IMR-90 (cell line): Measurements from ENCODE around the gene TSPAN14. TPM values are rescaled to one million over a fixed set of nuclear protein-coding genes. Genes with fewer than 3 reads are reported as not detected.

ENCODE experiments used
- ATAC-seq: fragments of 200-7000 bp; cut with Tn5 transposase; 2 replicates; pipeline ENCODE4 v1.9.1; 2020; ENCODE audit warnings: low read depth, mild to moderate bottlenecking, moderate library complexity
- BruUV-seq: library from RNA; stranded (reverse); fragments of 400-500 nt; replicated peaks from 2 replicates; lab custom pipeline; 2021; lab: Mats Ljungman, UMichigan
- CTCF ChIA-PET: fragments of 300-600 bp; formaldehyde crosslinking; extraction: SDS; loops from one replicate; lab custom pipeline; 2021; ENCODE audit warnings: antibody characterized with exemption; lab: Yijun Ruan, JAX
- POLR2A ChIA-PET: fragments of 300-600 bp; sonication (Branson Sonifier 250); formaldehyde crosslinking; loops from one replicate; lab custom pipeline; 2022; ENCODE audit warnings: antibody characterized with exemption; ENCODE audit not compliant: unreplicated experiment; lab: Charles Lee
- DNase-seq: peaks from one replicate; pipeline ENCODE4 v3.0.0; 2013
- H2AFZ ChIP-seq: replicated peaks from 2 replicates; pipeline ENCODE3; 2013; ENCODE audit warnings: low read length, mild to moderate bottlenecking; ENCODE audit not compliant: poor library complexity
- H2AK5ac ChIP-seq: 2 replicates; pipeline ENCODE4 v1.6.1; 2013; ENCODE audit warnings: low read depth, low read length, inconsistent platforms
- H2AK9ac ChIP-seq: replicated peaks from 2 replicates; pipeline ENCODE3; 2013; ENCODE audit warnings: mild to moderate bottlenecking, low read depth, low read length, moderate library complexity; ENCODE audit not compliant: poor library complexity
- H2BK120ac ChIP-seq: 2 replicates; pipeline ENCODE4 v1.6.1; 2013; ENCODE audit warnings: low read depth, low read length, inconsistent platforms
- H2BK15ac ChIP-seq: 3 replicates; pipeline ENCODE4 v1.6.1; 2013; ENCODE audit warnings: low read depth, low read length, inconsistent platforms
- H2BK20ac ChIP-seq: 2 replicates; pipeline ENCODE4 v1.6.1; 2013; ENCODE audit warnings: low read depth, mild to moderate bottlenecking, inconsistent platforms, low read length, moderate library complexity
- H2BK5ac ChIP-seq: 2 replicates; pipeline ENCODE4 v1.6.1; 2013; ENCODE audit warnings: mild to moderate bottlenecking, low read depth, low read length, inconsistent platforms; ENCODE audit not compliant: poor library complexity, severe bottlenecking
- H3K14ac ChIP-seq: replicated peaks from 2 replicates; pipeline ENCODE4 v1.6.1; 2013; ENCODE audit warnings: low read depth, low read length, inconsistent platforms
- H3K18ac ChIP-seq: 2 replicates; pipeline ENCODE4 v1.6.1; 2013; ENCODE audit warnings: low read depth, low read length, control low read depth
- H3K23ac ChIP-seq: 2 replicates; pipeline ENCODE4 v1.6.1; 2013; ENCODE audit warnings: low read depth, low read length, inconsistent platforms
- H3K27ac ChIP-seq: 2 replicates; pipeline ENCODE4 v1.5.1; 2013; ENCODE audit warnings: mild to moderate bottlenecking, control low read depth, low read length; ENCODE audit not compliant: insufficient read depth
- H3K27me3 ChIP-seq: 2 replicates; pipeline ENCODE4 v1.6.1; 2013; ENCODE audit warnings: low read length; ENCODE audit not compliant: control insufficient read depth, insufficient read depth
- H3K36me3 ChIP-seq: 2 replicates; pipeline ENCODE4 v1.6.1; 2013; ENCODE audit warnings: low read length, mixed read lengths; ENCODE audit not compliant: control insufficient read depth, insufficient read depth
- H3K4ac ChIP-seq: 2 replicates; pipeline ENCODE4 v1.6.1; 2013; ENCODE audit warnings: low read depth, low read length, inconsistent platforms
- H3K4me1 ChIP-seq: 2 replicates; pipeline ENCODE4 v1.6.1; 2013; ENCODE audit warnings: low read length, mixed read lengths; ENCODE audit not compliant: control insufficient read depth, insufficient read depth
- H3K4me2 ChIP-seq: 2 replicates; pipeline ENCODE4 v1.6.1; 2013; ENCODE audit warnings: low read depth, mild to moderate bottlenecking, control low read depth, low read length, moderate library complexity
- H3K4me3 ChIP-seq: 2 replicates; pipeline ENCODE4 v1.5.1; 2013; ENCODE audit warnings: low read depth, mild to moderate bottlenecking, control low read depth, low read length, moderate library complexity; ENCODE audit not compliant: insufficient read depth
- H3K56ac ChIP-seq: 2 replicates; pipeline ENCODE4 v1.6.1; 2013; ENCODE audit warnings: low read length, inconsistent platforms; ENCODE audit not compliant: insufficient read depth; ENCODE audit errors: extremely low read depth
- H3K79me1 ChIP-seq, 2 experiments: 2 replicates each; pipeline ENCODE4 v1.6.1; 2013; ENCODE audit warnings: low read length in 2 of 2, inconsistent platforms in 1 of 2, low read depth in 1 of 2
- H3K9ac ChIP-seq: 2 replicates; pipeline ENCODE4 v1.6.1; 2013; ENCODE audit warnings: low read depth, low read length, control low read depth
- H3K9me1 ChIP-seq: 2 replicates; pipeline ENCODE4 v1.6.1; 2013; ENCODE audit warnings: low read length, inconsistent platforms; ENCODE audit not compliant: insufficient read depth
- H3K9me3 ChIP-seq: 2 replicates; pipeline ENCODE4 v1.6.1; 2013; ENCODE audit warnings: low read length; ENCODE audit not compliant: control insufficient read depth, insufficient read depth
- H4K20me1 ChIP-seq: 2 replicates; pipeline ENCODE4 v1.6.1; 2013; ENCODE audit warnings: low read length, inconsistent platforms; ENCODE audit not compliant: insufficient read depth
- H4K5ac ChIP-seq: 2 replicates; pipeline ENCODE4 v1.6.1; 2013; ENCODE audit warnings: mild to moderate bottlenecking, low read depth, low read length, control low read depth
- H4K8ac ChIP-seq, 2 experiments: 2 replicates each; pipeline ENCODE4 v1.6.1; 2013; ENCODE audit warnings: low read depth in 2 of 2, low read length in 2 of 2, control low read depth in 1 of 2, inconsistent platforms in 1 of 2
- H4K91ac ChIP-seq: 2 replicates; pipeline ENCODE4 v1.6.1; 2013; ENCODE audit warnings: low read depth, low read length, inconsistent platforms; ENCODE audit not compliant: insufficient read depth
- BHLHE40 ChIP-seq: fragments of 150-350 bp; IDR thresholded peaks from 2 replicates; pipeline ENCODE4 v1.6.1; 2016; ENCODE audit warnings: mild to moderate bottlenecking, low read depth, low read length
- MAZ ChIP-seq: IDR thresholded peaks from 2 replicates; pipeline ENCODE4 v1.6.1; 2012; ENCODE audit warnings: low read depth, mild to moderate bottlenecking, low read length, improper control_type of control experiment, moderate library complexity, borderline replicate concordance
- WGBS, 2 experiments: methylation state at CpG; one replicate each; pipeline versions ENCODE4 v1.1.5 to v1.1.7; 2013; ENCODE audit warnings: missing lambda C conversion rate in 2 of 2; ENCODE audit not compliant: insufficient read length in 1 of 2; ENCODE audit errors: extremely low coverage in 2 of 2; 5-methylcytosine and 5-hydroxymethylcytosine counted together
- dilution Hi-C: fragments of 300-500 bp; cut with HindIII; formaldehyde crosslinking; loops from one replicate; pipeline ENCODE4 v1.14.3; 2018; ENCODE audit warnings: low sequenced_read_pairs; ENCODE audit not compliant: unreplicated experiment
- in situ Hi-C: fragments of 300-500 bp; cut with MboI; formaldehyde crosslinking; loops from 3 replicates; pipeline ENCODE4 v1.14.3; 2019; ENCODE audit warnings: low sequenced_read_pairs, inconsistent platforms, mixed read lengths
- intact Hi-C: fragments of 100-400 bp; cut with micrococcal nuclease; formaldehyde crosslinking; loops from 2 replicates; pipeline ENCODE4 v1.10.0; 2022
- polyA plus RNA-seq, 3 experiments: library from polyadenylated mRNA; depleted of rRNA; stranded (reverse); fragments of >200 nt; gene quantifications; 2 replicates each; pipeline ENCODE4 v1.2.3, GENCODE V29; 2012; ENCODE audit warnings: low replicate concordance in 1 of 3
- total RNA-seq: library from RNA; depleted of rRNA; stranded (reverse); fragments of >200 nt; gene quantifications from 2 replicates; pipeline ENCODE4 v1.2.3, GENCODE V29; 2012
- TF ChIP-seq, protein P1 (sequence below): fragments of 150-350 bp; IDR thresholded peaks from 2 replicates; pipeline ENCODE4 v1.6.1; 2016; ENCODE audit warnings: low read depth, mild to moderate bottlenecking, low read length, moderate library complexity, borderline replicate concordance

The TSPAN14 gene
- total and polyA plus RNA-seq, 2 of the 4 experiments (the other 2 are of a cell fraction), result 18.5 to 43.0 TPM

DNA sequence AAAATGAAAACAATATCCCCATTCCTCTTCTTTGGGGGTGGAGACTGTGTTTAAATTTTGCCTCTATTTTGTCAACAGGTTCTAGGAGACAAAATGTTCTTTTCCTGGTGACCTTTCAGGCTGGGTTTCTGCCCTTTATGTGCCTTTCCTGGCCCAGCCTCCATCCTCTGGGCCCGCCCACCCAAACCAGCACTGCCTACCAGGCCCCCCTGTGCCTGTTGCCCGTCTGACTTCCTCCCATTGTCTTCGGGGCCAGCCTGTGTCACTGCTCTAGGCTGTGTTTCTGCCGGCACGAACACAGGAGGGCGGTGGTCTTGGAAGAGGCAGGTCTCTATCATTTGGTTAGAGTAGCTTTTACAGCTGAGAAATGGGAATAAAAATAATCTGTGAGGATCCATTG lies 13.9 kb downstream of the TSPAN14 start:
- H2BK5ac ChIP-seq, result no peak overlapping the region
- no peaks in the 10 kb centered on the region for H3K9me3 ChIP-seq
- no peak overlapping the region for H2AFZ ChIP-seq
- no peak for TF ChIP-seq BHLHE40
- TF ChIP-seq, protein P1, sequence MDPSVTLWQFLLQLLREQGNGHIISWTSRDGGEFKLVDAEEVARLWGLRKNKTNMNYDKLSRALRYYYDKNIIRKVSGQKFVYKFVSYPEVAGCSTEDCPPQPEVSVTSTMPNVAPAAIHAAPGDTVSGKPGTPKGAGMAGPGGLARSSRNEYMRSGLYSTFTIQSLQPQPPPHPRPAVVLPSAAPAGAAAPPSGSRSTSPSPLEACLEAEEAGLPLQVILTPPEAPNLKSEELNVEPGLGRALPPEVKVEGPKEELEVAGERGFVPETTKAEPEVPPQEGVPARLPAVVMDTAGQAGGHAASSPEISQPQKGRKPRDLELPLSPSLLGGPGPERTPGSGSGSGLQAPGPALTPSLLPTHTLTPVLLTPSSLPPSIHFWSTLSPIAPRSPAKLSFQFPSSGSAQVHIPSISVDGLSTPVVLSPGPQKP, result no peak
- no peak for TF ChIP-seq MAZ
- in situ Hi-C loops, result loop anchor here (25.0 kb wide), 1 partner anchor 306 kb away; no protein-coding TSS in a partner anchor
- H2BK20ac ChIP-seq, result no peak overlapping the region
- H2BK15ac ChIP-seq, result no peak overlapping the region
- H2AK5ac ChIP-seq, result no peak overlapping the region
- peaks cover 32% of the 10 kb centered on the region for H3K9me1 ChIP-seq
- no peak overlapping the region for H2AK9ac ChIP-seq
- no CpG with 5 or more reads among the region's 6 CpGs for WGBS, 2 experiments
- intact Hi-C loops, result no loop called here
- DNase-seq, result no peak
- no peak overlapping the region for H3K14ac ChIP-seq
- no peak overlapping the region for H4K91ac ChIP-seq
- H4K8ac ChIP-seq, result no peak overlapping the region; a peak in 1 of 4 replicates
- no peak overlapping the region for H3K56ac ChIP-seq
- no peak overlapping the region for H3K4me2 ChIP-seq
- H3K9ac ChIP-seq, result no peak overlapping the region
- no peaks in the 10 kb centered on the region for H3K27me3 ChIP-seq
- peaks cover 37% of the 10 kb centered on the region for H4K20me1 ChIP-seq
- H3K27ac ChIP-seq, result no peak overlapping the region
- dilution Hi-C loops, result no loop called here
- no peak overlapping the region for H3K18ac ChIP-seq
- BruUV-seq, result no TSS peak
- ATAC-seq, result no peak
- peaks cover 33% of the 10 kb centered on the region for H3K4me1 ChIP-seq
- no peak overlapping the region for H3K4ac ChIP-seq
- H3K79me1 ChIP-seq, result peaks cover 22 to 78% of the 10 kb centered on the region in 2 experiments
- peaks cover 4% of the 10 kb centered on the region; the same call in 1 of the 2 replicates for H3K36me3 ChIP-seq
- H3K4me3 ChIP-seq, result no peak overlapping the region
- ChIA-PET CTCF (interaction anchor here (0.7 to 2.4 kb wide), 2 partner anchors 9 to 37 kb away, joined by 3 to 6 read pairs; no protein-coding TSS in a partner anchor), POLR2A (no interaction called here)
- no peak overlapping the region for H4K5ac ChIP-seq
- H3K23ac ChIP-seq, result no peak overlapping the region
- no peak overlapping the region for H2BK120ac ChIP-seq
